Measurements from ENCODE around the gene SLFN14. TPM values are rescaled to one million over a fixed set of nuclear protein-coding genes. Genes with fewer than 3 reads are reported as not detected.

SLFN14 gene
- total RNA-seq, 1 experiment from 2014 or later: not detected

DNA sequence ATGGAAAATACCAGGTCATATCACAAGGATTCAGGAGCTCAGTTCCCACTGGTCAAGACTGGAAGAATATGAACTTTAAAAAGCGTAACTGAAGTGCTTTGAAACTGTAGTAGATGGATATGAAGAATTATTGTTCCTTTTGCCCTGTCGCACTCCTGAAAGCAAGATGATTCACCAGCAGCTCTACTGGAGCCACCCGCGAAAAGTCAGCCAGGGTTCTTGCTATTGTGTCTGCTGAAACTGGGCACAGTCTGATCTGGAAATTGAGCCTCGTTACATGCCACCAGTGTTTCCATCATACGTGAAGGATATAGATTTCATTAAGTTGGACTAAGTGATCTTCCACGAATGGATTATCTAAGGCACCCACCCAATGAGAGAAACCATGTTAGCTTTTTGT, 43.1 kb upstream of the SLFN14 start:
- H3K36me3 Mint-ChIP-seq (ENCODE audit: insufficient read depth, unreplicated experiment): peaks cover 87% of the 10 kb centered on the region
- H3K4me3 Mint-ChIP-seq (ENCODE audit: unreplicated experiment): no peak overlapping the region
- H3K4me1 Mint-ChIP-seq (ENCODE audit: insufficient read depth, unreplicated experiment): no peaks in the 10 kb centered on the region
- no peaks in the 10 kb centered on the region for H3K27me3 Mint-ChIP-seq (ENCODE audit: insufficient read depth, unreplicated experiment)
- intact Hi-C loops (cut with micrococcal nuclease): no loop called here
- no peaks in the 10 kb centered on the region for H3K9me3 Mint-ChIP-seq (ENCODE audit: unreplicated experiment)
- H3K27ac Mint-ChIP-seq (ENCODE audit: low read depth, unreplicated experiment): no peak overlapping the region
- BruUV-seq (replicated peaks): no TSS peak
- DNase-seq (ENCODE audit: unreplicated experiment): no peak
- no peak for TF ChIP-seq CTCF (IDR thresholded peaks at IDR 0.05; ENCODE audit: unreplicated experiment)
- POLR2A ChIA-PET: interaction anchor here (1.0 to 1.7 kb wide), 5 partner anchors 10 to 50 kb away, joined by 3 to 4 read pairs (median 3); no protein-coding TSS in a partner anchor
- CTCF ChIA-PET: interaction anchor here (0.8 to 5.2 kb wide), 2 partner anchors 9 to 15 kb away, joined by 3 to 41 read pairs; no protein-coding TSS in a partner anchor

DNA sequence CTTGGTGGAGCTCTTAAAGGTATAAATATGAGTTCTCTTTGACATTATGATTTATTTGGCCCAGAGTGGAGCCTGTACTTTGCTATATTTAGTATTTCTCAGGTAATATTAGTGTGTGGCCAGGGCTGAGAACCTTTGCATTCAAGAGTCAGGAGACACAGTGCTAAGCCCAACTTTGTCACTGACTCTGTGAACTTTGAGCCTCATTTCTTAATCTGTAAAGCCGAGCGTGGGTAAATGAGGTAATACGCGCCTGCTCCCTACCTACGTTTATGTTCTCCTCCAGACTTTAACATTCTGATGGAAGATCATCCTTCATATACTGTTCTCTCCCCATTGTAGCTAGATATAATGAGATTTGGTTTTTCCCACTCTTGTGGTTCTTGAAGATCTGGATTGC, 37.0 kb upstream of the SLFN14 start:
- intact Hi-C loops (cut with micrococcal nuclease): no loop called here
- BruUV-seq (replicated peaks): no TSS peak
- no peaks in the 10 kb centered on the region for H3K27me3 Mint-ChIP-seq (ENCODE audit: insufficient read depth, unreplicated experiment)
- DNase-seq (ENCODE audit: unreplicated experiment): no peak
- peaks cover 72% of the 10 kb centered on the region for H3K36me3 Mint-ChIP-seq (ENCODE audit: insufficient read depth, unreplicated experiment)
- peaks cover 6% of the 10 kb centered on the region for H3K4me1 Mint-ChIP-seq (ENCODE audit: insufficient read depth, unreplicated experiment)
- H3K27ac Mint-ChIP-seq (ENCODE audit: low read depth, unreplicated experiment): peak overlapping the region; percentile 61
- POLR2A ChIA-PET: interaction anchor here (0.6 to 1.0 kb wide), 4 partner anchors 9 to 543 kb away, joined by 3 to 5 read pairs (median 3); partner anchors contain the start of gene PEX12
- H3K4me3 Mint-ChIP-seq (ENCODE audit: unreplicated experiment): no peak overlapping the region
- CTCF ChIA-PET: interaction anchor here (1.6 kb wide), 1 partner anchor 10 kb away, joined by 5 read pairs; no protein-coding TSS in a partner anchor
- TF ChIP-seq CTCF (IDR thresholded peaks at IDR 0.05; ENCODE audit: unreplicated experiment): no peak
- H3K9me3 Mint-ChIP-seq (ENCODE audit: unreplicated experiment): no peaks in the 10 kb centered on the region

- no peak for TF ChIP-seq CTCF (IDR thresholded peaks at IDR 0.05; ENCODE audit: unreplicated experiment)
- intact Hi-C loops (cut with micrococcal nuclease): no loop called here
- no TSS peak for BruUV-seq (replicated peaks)
- H3K4me1 Mint-ChIP-seq (ENCODE audit: insufficient read depth, unreplicated experiment): peaks cover 6% of the 10 kb centered on the region
- H3K36me3 Mint-ChIP-seq (ENCODE audit: insufficient read depth, unreplicated experiment): peaks cover 65% of the 10 kb centered on the region
- no peak overlapping the region for H3K4me3 Mint-ChIP-seq (ENCODE audit: unreplicated experiment)
- no peaks in the 10 kb centered on the region for H3K9me3 Mint-ChIP-seq (ENCODE audit: unreplicated experiment)
- H3K27me3 Mint-ChIP-seq (ENCODE audit: insufficient read depth, unreplicated experiment): no peaks in the 10 kb centered on the region
- POLR2A ChIA-PET: interaction anchor here (0.6 to 1.0 kb wide), 3 partner anchors 8 to 125 kb away, joined by 3 to 5 read pairs (median 3); partner anchors contain the start of gene PEX12
- CTCF ChIA-PET: interaction anchor here (0.8 to 1.6 kb wide), 2 partner anchors 11 to 22 kb away, joined by 3 to 5 read pairs; no protein-coding TSS in a partner anchor
- no peak for DNase-seq (ENCODE audit: unreplicated experiment)
- H3K27ac Mint-ChIP-seq (ENCODE audit: low read depth, unreplicated experiment): no peak overlapping the region
These were observed 36.1 kb upstream of the SLFN14 start for GRCh38 chr17:35596530-35597233.

DNA sequence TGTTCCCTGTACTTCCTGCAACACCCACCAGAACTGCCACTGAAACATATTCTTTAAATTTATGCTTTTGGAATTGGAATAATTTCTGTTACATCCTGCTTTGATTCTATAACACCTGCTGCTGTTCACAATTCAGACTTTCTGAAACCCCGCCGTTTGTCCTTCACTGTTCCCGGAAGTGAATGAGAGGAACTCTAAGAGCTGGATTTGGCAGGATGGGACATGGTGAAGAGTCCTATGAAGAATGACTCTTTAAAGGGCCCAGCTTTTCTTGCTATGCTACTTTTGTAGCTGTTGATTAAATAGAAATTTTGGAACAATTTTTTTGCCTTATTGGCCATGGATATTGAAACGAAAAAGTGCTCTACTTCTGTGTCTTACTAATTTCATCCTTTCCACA, 35.5 kb upstream of the SLFN14 start:
- no peak for TF ChIP-seq CTCF (IDR thresholded peaks at IDR 0.05; ENCODE audit: unreplicated experiment)
- intact Hi-C loops (cut with micrococcal nuclease): no loop called here
- no peak for DNase-seq (ENCODE audit: unreplicated experiment)
- CTCF ChIA-PET: no interaction called here
- Mint-ChIP-seq H3K4me1 (ENCODE audit: insufficient read depth, unreplicated experiment) (peaks cover 6% of the 10 kb centered on the region), H3K27me3 (ENCODE audit: insufficient read depth, unreplicated experiment) (no peaks in the 10 kb centered on the region), H3K36me3 (ENCODE audit: insufficient read depth, unreplicated experiment) (peaks cover 63% of the 10 kb centered on the region), H3K9me3 (ENCODE audit: unreplicated experiment) (no peaks in the 10 kb centered on the region), H3K4me3 (ENCODE audit: unreplicated experiment) (no peak overlapping the region), H3K27ac (ENCODE audit: low read depth, unreplicated experiment) (peak overlapping the region; percentile 19)
- POLR2A ChIA-PET: no interaction called here
- no TSS peak for BruUV-seq (replicated peaks)
